HG02623 (cell line): ENCODE data around the gene PRICKLE1.
A peak's percentile ranks its signal among the peaks of the same experiment; 100 is the strongest.

Source experiments
- ATAC-seq: cut with Tn5 transposase; IDR thresholded peaks from one replicate; pipeline ENCODE4 v1.9.1; 2021; ENCODE audit warnings: moderate library complexity; ENCODE audit not compliant: unreplicated experiment

The PRICKLE1 gene

DNA sequence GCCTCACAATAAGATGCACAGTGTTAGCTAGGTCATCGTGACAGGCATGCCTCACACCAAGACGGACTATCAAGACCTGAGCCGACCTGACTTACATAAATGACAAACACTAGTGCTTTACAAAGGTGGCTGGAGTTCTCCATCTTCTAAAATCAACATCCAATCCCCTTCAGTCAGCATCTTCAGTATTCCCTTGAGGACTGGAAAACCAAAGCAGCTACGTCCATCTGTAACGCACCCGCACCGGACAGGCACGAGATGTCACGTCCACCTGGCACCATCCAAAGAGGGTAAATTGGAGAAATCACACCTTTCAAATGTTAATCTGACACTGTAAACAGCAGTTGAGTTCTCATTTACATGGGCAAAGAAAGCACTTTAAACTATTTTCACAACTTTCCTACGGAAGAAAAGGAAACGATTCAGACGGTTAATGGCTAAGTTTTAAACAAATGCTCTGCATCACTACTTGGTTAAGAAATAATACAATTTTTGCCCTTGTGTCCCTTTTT is 130.2 kb downstream of the PRICKLE1 start:
- ATAC-seq: no peak

DNA sequence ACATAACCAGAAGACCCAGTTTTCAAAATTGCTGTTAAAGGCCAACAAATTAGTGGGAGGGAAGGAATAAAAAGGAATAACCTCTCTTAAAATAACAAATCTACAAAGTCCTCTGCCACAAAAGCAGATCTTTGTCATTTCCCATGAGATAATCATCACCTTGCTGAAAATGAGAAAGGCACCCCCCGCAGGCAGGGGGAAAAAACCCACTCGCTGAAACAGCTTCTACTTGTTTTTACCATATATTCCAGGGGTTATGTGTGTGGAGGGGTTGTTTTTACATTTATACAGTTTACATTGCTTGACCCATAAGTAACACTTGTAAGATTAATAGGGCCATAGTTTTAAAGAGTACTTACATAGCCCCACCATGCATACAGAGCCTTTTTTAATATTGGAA is 131.0 kb downstream of the PRICKLE1 start:
- no peak for ATAC-seq

DNA sequence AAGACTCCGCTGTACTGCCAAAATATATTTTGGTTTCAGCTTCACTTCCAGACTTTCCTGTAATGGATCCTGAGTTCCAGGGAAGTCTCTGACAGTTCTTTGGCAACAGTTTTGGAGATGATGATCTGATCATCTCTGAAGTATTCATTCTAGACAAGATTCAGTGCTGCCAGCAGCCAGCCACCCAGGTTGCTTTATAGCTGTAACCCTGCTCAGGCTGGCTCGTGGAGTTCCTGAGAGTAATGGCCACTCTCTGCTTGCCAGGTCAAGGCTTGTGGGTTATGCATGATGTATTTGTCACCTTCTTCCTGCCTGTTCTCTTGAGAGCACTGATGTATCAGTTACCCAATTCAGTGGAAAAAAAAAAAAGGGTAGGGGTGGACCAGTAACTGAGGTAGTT is 139.3 kb downstream of the PRICKLE1 start:
- ATAC-seq: no peak

DNA sequence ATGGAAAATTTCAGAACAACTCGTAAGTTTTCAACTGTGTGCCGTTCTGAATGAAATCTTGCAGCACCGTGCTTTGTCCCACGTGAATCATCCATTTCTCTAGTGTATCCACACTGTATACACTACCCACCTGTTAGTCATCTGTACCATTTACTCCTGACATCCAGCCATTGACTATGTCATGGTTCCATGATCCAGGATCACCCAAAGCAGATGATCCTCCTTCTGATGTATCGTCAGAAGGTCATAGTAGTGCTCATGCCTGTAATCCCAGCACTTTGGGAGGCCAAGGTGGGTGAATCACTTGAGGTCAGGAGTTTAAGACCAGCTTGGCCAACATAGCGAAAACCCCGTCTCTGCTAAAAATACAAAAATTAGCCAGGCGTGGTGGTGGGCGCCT is 140.7 kb downstream of the PRICKLE1 start:
- no peak for ATAC-seq

DNA sequence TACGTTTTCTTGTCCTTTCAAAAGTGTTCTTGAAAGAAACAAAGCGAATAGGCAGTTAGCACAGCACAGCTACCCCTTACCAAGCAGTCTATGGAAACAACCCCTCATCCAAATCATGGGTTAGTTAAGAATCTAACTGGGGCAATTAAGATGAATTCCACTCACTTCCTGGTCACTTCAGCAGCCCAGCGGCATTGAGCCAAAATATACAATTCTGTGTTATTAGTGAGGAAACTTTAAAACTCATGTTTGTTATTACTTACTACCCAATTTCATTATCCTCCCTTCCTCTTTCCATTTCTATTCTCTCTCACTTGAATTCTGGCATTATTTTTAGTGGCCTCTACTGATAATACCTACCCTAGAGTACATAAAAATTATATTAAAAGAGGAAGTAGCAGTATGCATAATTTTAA is 142.2 kb downstream of the PRICKLE1 start:
- no peak for ATAC-seq

DNA sequence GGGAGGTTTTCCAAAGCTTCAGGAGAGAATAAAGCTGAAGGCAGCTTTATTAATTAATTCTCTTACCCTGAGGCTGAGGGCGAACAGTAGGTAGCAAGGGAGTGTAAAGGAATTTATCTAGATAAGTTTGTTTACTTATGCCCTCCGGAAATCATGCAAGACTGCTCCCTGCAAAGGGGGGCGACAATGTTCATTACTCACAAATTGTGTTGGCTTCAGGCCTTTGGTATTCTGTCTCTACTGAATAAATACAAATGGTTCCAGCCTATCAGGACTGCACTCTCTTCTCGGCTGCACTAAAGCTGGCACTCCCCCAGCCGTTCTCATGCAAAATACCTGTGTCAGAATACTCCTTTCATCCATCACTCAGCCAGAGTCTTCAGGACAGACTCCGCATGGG is 142.8 kb downstream of the PRICKLE1 start:
- ATAC-seq: no peak

DNA sequence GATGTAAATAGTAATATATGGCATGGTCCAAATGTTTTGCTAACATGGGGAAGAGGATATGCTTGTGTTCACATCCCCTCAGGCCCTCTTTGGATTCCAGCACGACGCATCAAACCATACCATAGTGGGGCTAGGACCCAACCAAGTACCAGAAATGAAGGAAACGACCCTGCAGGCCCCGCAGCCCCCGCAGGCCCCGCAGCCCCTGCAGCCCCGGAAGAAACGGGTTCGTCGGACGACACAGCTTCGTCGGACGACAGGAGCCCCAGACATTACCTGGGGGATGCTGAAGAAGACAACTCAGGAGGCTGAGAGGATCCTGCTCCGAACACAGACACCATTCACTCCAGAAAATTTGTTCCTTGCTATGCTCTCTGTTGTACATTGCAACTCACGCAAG is 143.7 kb downstream of the PRICKLE1 start:
- ATAC-seq: no peak

DNA sequence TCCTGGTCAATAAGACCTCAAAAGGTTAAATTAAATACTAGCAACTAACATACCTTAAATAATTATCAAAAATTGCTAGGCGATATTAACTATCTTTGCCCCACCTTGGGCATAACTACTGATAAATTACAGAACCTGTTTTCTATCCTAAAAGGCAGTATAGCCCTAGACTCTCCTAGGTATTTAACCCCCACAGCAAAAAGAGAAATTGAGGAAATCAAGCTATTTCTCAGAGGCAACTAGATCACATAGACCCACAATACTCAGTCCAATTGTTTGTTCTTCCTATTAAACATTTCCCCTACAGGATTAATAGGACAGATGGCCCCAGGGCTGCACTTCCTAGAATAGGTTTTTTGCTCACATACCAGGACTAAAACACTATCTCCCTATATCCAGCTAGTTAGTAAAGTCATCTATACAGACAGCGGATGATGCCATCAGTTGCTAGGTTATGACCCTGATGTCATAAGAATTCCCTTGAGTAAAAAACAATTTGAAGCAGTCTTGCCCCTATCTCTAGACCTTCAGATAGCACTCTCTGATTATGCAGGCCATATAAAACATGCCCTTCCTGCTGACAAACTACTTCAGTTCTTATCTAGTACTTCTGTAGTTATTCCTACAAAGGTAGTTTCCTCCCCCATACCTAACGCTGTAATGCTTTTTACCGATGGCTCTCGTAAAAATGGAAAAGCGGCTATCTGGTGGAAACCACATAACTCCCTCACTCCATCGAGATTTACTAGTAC is 145.2 kb downstream of the PRICKLE1 start:
- ATAC-seq: no peak

DNA sequence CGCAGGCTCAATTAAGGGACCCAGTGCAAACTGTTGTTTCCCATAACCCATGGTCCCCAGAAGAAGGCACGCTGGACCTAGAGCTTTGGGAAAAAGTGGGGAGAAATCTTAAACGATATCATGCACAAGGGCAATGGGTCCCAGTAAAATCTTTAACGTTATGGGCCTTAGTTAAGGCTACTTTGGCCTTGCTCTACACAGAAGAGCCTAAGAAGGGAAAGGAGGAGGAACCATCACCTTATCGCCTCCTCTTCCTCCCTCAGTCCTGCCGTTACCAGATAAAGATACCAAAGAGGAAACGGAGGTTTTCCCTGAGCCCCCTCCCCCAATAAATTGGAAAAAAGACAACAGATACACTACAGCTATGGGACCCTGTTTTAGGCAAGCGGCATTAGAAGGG is 146.7 kb downstream of the PRICKLE1 start:
- no peak for ATAC-seq

DNA sequence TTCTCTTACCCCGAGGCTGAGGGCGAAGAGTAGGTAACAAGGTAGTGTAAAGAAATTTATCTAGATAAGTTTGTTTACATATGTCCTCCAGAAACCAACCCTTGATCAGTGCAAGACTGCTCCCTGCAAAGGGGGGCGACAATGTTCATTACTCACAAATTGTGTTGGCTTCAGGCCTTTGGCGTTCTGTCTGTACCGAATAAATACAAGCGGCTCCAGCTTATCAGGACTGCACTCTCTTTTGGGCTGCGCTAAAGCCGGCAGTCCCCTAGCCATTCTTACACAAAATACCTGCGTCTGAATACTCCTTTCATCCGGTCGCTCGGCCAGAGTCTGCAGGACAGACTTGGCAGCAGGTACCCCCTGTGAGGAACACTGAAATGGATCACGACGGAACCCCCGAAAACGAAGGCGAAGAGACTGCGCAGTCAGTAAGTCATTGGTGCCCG is 147.2 kb downstream of the PRICKLE1 start:
- no peak for ATAC-seq

DNA sequence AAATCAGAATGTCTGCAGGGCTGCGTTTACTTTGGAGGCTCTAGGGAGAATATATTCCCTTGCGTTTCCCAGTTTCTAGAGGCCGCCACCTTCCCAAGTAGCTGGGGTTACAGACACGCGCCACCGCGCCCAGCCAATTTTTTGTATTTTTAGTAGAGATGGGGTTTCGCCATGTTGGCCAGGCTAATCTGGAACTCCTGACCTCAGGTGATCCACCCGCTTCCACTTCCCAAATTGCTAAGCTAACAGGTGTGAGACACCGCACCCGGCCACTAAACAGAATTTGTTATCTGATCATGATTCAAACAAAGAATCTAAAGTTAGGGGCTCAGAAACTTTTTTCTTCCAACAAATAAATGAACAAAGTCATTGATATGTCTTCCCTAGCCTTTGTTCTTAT is 148.9 kb downstream of the PRICKLE1 start:
- ATAC-seq: no peak

DNA sequence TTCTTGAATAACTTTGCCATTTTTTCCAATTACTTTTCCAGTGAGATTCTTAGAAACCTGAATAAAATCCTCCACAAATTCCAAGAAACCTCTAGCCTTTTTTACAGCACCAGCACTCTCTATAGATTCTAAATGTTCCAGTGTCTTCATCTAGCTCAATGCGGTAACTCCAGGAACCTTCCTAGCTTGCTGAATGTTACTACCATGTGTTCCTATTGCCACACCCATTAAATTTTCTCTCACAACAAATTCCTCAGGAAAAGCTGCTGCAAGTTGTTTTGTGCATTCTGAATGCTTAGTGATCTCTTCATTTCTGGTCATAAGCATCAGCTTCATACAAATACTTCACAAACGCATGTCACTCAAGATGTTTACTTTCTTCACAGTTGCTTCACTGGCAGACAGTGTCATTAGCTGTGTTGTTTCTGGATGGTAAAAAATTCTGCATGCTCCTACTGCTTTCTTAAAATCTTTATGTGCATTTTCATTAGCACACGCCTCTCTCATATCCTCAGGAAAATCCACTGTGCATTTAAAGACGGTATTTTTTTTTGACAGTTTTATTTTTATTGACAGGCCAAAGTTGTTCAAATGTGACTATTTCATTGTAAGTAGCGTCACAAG is 156.9 kb downstream of the PRICKLE1 start:
- no peak for ATAC-seq

DNA sequence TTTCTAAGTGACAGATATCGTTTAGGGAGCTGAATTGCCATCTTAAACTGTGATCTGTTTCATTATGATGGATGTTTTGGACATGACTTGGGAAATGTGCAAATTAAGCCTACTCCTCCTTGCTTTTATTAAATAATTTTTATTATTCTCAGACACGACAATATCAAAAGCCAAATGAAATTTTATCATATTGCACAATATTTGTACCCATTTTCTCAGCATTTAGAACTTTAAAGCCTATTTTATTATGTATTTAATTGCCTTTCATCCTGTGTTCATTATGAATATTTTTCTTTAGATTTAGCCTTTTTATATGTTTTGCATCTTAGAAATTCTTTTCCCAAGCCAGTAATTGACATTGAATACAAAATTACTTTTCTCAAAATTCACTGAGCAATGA is 160.7 kb downstream of the PRICKLE1 start:
- no peak for ATAC-seq

DNA sequence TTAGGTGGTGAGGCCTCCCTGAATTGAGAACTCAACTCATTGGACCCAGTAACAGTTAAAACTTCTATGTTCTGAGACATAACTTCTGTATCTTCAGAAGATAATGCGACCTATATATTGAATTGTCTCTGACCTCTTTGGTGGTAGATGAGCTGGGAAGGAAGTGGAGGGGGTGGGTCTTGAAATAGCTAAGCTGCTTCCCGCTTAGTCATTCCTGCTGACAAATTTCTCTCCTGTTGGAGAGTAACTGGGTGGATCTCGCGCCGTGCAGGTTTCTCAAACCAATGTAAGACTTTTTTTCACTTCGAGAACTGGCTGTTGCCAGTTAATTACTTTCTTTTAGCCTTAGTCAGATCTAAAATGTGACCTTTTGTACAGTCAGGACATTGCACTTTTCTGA is 162.8 kb downstream of the PRICKLE1 start:
- ATAC-seq: no peak

DNA sequence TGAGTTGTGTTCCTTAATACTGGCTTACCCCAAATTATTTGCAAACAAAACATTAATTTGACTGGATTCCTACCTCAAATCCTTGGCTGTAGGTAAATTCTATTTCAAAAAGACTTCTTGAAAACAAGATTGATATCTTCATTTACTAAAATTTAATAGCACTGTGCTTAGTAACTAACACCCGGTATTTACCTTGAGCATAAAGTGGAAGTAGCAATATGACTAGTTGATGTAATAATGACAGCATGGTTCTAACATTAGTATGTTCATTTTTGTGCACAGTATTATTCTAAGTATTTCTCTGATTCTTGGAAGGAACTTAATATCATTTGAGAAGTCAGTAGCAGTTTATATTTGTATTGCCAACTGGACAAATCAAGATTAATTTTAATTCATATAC is 166.8 kb downstream of the PRICKLE1 start:
- ATAC-seq: no peak

DNA sequence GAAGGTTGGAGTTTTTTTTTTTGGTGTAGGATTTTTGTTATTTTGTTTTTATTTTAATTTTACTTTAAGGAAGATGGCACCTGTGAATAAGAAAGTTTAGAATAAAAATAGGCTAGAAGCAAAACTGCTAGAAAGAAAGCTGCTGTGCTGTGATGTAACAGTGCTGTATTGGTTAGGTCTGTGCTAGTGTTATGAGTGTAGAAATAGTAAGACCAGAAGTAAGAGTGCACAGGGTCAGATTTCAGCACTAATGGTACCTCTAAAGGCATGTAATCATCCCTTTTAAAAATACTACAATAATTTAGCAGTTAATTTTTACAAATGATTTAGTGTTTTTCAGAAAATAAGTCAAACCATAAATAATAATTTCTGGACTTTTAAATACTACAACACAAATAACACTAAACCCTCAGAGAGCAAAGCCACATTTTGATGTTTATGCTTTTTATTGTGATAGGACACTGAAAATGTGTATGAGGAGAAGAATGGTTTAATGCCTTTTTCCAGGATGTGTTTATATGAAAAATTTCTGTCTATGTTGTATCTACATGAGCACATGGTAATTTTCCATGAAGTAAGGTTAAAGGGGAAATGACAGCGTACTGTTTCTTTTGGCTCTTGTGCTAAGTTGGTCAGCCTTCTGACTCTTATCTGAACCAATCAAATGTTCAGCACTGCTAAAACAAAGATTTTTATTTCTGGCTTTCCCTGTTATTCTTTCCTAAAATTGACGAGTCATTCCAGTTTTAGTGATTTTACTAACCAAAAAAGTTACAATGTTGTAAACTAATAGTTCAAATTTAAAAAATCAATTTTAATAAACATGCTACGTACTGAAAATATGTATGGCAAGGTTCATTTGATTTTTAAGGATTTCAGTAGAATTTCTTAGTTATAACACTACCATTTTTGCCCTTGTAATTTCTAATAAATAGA is 167.4 kb downstream of the PRICKLE1 start:
- ATAC-seq: peak; percentile 92

DNA sequence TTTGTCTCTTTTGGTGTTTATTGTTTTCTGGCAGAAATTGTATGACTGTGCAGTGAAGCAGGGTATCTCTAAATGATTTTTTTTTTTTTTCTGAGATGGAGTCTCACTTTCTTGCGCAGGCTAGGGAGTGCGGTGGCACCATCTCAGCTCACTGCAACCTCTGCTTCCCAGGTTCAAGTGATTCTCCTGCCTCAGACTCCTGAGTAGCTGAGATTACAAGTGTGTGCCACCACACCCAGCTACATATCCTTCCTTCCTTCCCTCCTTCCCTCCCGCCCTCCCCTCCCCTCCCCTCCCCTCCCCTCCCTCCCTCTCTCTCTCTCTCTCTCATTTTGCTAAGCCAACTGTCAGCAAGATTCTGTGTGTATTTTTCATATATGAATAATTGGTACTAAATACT is 169.2 kb downstream of the PRICKLE1 start:
- ATAC-seq: no peak

DNA sequence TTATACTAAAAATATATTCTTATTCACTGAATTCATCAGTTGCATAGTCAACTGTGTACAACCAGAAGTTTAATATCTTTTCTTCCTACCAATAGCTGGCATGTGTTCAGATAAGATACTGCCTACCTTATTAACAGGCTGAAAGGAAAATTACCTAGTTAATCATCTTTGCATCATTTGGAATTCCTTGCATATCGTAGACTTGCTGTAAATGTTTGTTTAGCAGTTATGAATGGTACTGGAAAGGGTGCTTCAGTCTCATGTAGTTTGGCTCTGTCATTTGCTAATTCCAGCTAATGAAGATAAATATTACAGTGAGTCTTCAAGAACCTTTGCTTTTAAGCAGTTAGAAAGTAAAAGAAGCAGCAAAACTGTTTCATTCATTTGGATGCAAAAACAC is 179.2 kb downstream of the PRICKLE1 start:
- ATAC-seq: no peak

DNA sequence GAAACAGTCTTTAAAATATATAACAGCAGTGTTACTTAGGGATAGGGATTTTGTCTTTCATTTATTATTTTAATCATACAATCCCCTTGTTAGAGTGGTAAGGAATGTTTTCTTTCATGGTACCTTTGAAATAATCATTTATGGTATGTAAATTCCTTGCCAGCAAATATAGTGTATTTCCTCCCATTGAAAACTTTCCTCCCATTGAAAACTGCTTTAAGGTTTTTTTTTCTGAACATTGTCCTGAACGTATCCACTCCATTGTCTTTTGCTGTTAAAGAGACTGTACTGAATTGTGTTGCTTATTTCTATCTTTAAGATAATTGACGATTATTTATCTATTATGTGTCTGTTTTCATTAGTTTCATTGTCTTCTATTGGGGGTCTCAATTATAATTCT is 180.1 kb downstream of the PRICKLE1 start:
- no peak for ATAC-seq

DNA sequence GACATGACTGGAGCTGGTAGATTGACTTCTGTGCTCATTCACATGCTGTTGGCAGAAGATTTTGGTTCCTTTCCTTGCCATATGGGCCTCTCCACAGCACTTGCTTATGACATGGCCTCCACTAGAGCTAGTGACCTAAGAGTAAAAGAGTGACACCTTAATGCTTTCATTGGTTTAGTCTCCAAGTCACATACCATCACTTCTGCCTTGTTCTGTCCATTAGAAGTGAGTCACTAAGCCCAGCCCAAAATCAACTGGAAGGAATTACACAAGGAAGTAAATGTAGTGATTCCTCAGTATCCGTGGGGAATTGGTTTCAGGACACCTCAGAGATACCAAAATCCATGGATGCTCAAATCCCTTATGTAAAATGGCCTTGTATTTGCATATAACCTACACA is 182.2 kb downstream of the PRICKLE1 start:
- ATAC-seq: no peak
